Measurements from ENCODE around the gene HIRIP3. TPM values are rescaled to one million over a fixed set of nuclear protein-coding genes. Genes with fewer than 3 reads are reported as not detected.

The HIRIP3 gene
- polyA plus RNA-seq, 1 donor (not counting 4 experiments of a cell fraction or from before 2014, with no cell fraction given), result 4.1 TPM

GRCh38 chr16:29978081-29978480 lies 17.3 kb downstream of the HIRIP3 start:
- H3K27me3 ChIP-seq (ENCODE audit: control insufficient read depth, extremely low read depth, insufficient read depth, low read length), result no peaks in the 10 kb centered on the region
- H3K27ac ChIP-seq (ENCODE audit: control insufficient read depth, insufficient read depth, low read length), result no peak overlapping the region
- H3K36me3 ChIP-seq (ENCODE audit: control insufficient read depth in 2 of 2, extremely low read depth in 1 of 2, insufficient read depth in 2 of 2, low read length in 2 of 2), result peaks cover 36 to 37% of the 10 kb centered on the region in 2 experiments
- H3K9ac ChIP-seq (ENCODE audit: control insufficient read depth, extremely low read depth, insufficient read depth, low read length), result no peak overlapping the region
- no peak for FAIRE-seq
- H3K79me2 ChIP-seq (ENCODE audit: control insufficient read depth, insufficient read depth, low read length), result peaks cover 45% of the 10 kb centered on the region
- DNase-seq (ENCODE audit: low read depth, low spot score), result no peak
- TF ChIP-seq EZH2 (IDR thresholded peaks at IDR 0.05; ENCODE audit: low read length) (no peak), CTCF (optimal IDR thresholded peaks at IDR 0.05 in 1 of 3, IDR thresholded peaks at IDR 0.05 in 1 of 3, conservative IDR thresholded peaks at IDR 0.05 in 1 of 3; ENCODE audit: extremely low read depth in 1 of 3, insufficient read depth in 2 of 3, low read length in 3 of 3) (no peak)
- no peak overlapping the region for H3K4me2 ChIP-seq (ENCODE audit: control insufficient read depth, extremely low read depth, insufficient read depth, low read depth, low read length)
- no peaks in the 10 kb centered on the region for H3K9me3 ChIP-seq (ENCODE audit: control insufficient read depth, low read depth, low read length)
- no peak overlapping the region for H3K4me3 ChIP-seq (ENCODE audit: control insufficient read depth in 2 of 3, extremely low read depth in 1 of 3, insufficient read depth in 2 of 3, low read depth in 1 of 3, low read length in 3 of 3)
- no peak overlapping the region for H2AFZ ChIP-seq (ENCODE audit: control insufficient read depth, low read length)
- peaks cover 18% of the 10 kb centered on the region for H3K4me1 ChIP-seq (ENCODE audit: control insufficient read depth, extremely low read depth, insufficient read depth, low read length)
- H4K20me1 ChIP-seq (ENCODE audit: control insufficient read depth, extremely low read depth, insufficient read depth, low read length), result peaks cover 22% of the 10 kb centered on the region
- peaks cover 4% of the 10 kb centered on the region for H3K9me1 ChIP-seq (ENCODE audit: control insufficient read depth, extremely low read depth, insufficient read depth, low read length)
- dilution Hi-C loops (cut with MboI; ENCODE audit: extremely low pct_ligation_motif_present, low sequenced_read_pairs), result no loop called here

GRCh38 chr16:29977063-29977825 lies 18.2 kb downstream of the HIRIP3 start:
- no peak overlapping the region for H3K27ac ChIP-seq (ENCODE audit: control insufficient read depth, insufficient read depth, low read length)
- H4K20me1 ChIP-seq (ENCODE audit: control insufficient read depth, extremely low read depth, insufficient read depth, low read length), result peaks cover 22% of the 10 kb centered on the region
- dilution Hi-C loops (cut with MboI; ENCODE audit: extremely low pct_ligation_motif_present, low sequenced_read_pairs), result no loop called here
- H3K79me2 ChIP-seq (ENCODE audit: control insufficient read depth, insufficient read depth, low read length), result peaks cover 45% of the 10 kb centered on the region
- no peak overlapping the region for H3K9ac ChIP-seq (ENCODE audit: control insufficient read depth, extremely low read depth, insufficient read depth, low read length)
- peaks cover 18% of the 10 kb centered on the region for H3K4me1 ChIP-seq (ENCODE audit: control insufficient read depth, extremely low read depth, insufficient read depth, low read length)
- peaks cover 4% of the 10 kb centered on the region for H3K9me1 ChIP-seq (ENCODE audit: control insufficient read depth, extremely low read depth, insufficient read depth, low read length)
- peaks cover 29 to 33% of the 10 kb centered on the region in 2 experiments for H3K36me3 ChIP-seq (ENCODE audit: control insufficient read depth in 2 of 2, extremely low read depth in 1 of 2, insufficient read depth in 2 of 2, low read length in 2 of 2)
- H3K4me3 ChIP-seq (ENCODE audit: control insufficient read depth in 2 of 3, extremely low read depth in 1 of 3, insufficient read depth in 2 of 3, low read depth in 1 of 3, low read length in 3 of 3), result no peak overlapping the region
- TF ChIP-seq CTCF (optimal IDR thresholded peaks at IDR 0.05 in 1 of 3, IDR thresholded peaks at IDR 0.05 in 1 of 3, conservative IDR thresholded peaks at IDR 0.05 in 1 of 3; ENCODE audit: extremely low read depth in 1 of 3, insufficient read depth in 2 of 3, low read length in 3 of 3) (no peak), EZH2 (IDR thresholded peaks at IDR 0.05; ENCODE audit: low read length) (no peak)
- DNase-seq (ENCODE audit: low read depth, low spot score) (no peak), FAIRE-seq (no peak)
- no peaks in the 10 kb centered on the region for H3K9me3 ChIP-seq (ENCODE audit: control insufficient read depth, low read depth, low read length)
- H3K4me2 ChIP-seq (ENCODE audit: control insufficient read depth, extremely low read depth, insufficient read depth, low read depth, low read length), result no peak overlapping the region
- no peak overlapping the region for H2AFZ ChIP-seq (ENCODE audit: control insufficient read depth, low read length)
- H3K27me3 ChIP-seq (ENCODE audit: control insufficient read depth, extremely low read depth, insufficient read depth, low read length), result no peaks in the 10 kb centered on the region
